HepG2 (cell line): ENCODE measurements around the gene DLX4. TPM values are rescaled to one million over a fixed set of nuclear protein-coding genes. Genes with fewer than 3 reads are reported as not detected.

Experiments used
- CENPT ChIP-seq: sonication (generic); formaldehyde crosslinking; IDR thresholded peaks from 2 replicates; pipeline ENCODE4 v1.8.0; 2022; ENCODE audit warnings: low read depth, mild to moderate bottlenecking, moderate library complexity, missing genetic modification reagents
- FOSL1 ChIP-seq: sonication (generic); formaldehyde crosslinking; IDR thresholded peaks from 2 replicates; pipeline ENCODE4 v1.9.0; 2021; ENCODE audit warnings: missing genetic modification reagents, borderline replicate concordance
- FOXJ3 ChIP-seq: sonication (generic); formaldehyde crosslinking; IDR thresholded peaks from 2 replicates; pipeline ENCODE4 v1.4.0; 2020; ENCODE audit warnings: missing genetic modification reagents, mild to moderate bottlenecking, borderline replicate concordance
- IKZF5 ChIP-seq: IDR thresholded peaks from 2 replicates; pipeline ENCODE4 v1.6.1; 2018; ENCODE audit warnings: missing genetic modification reagents, mild to moderate bottlenecking, missing compliant biosample characterization
- MEIS2 ChIP-seq: sonication (generic); formaldehyde crosslinking; IDR thresholded peaks from 2 replicates; pipeline ENCODE4 v1.9.0; 2021; ENCODE audit warnings: mild to moderate bottlenecking, missing genetic modification reagents
- MXD3 ChIP-seq: IDR thresholded peaks from 2 replicates; pipeline ENCODE4 v1.6.1; 2016; ENCODE audit warnings: mild to moderate bottlenecking, missing biosample characterization, missing genetic modification reagents
- PRMT3 ChIP-seq: sonication (generic); formaldehyde crosslinking; IDR thresholded peaks from 2 replicates; pipeline ENCODE4 v1.8.1; 2022; ENCODE audit warnings: low read depth, mild to moderate bottlenecking, moderate library complexity, missing genetic modification reagents, borderline replicate concordance
- SIN3A ChIP-seq: IDR thresholded peaks from 2 replicates; pipeline ENCODE4 v1.6.1; 2011; ENCODE audit warnings: low read depth, mild to moderate bottlenecking, control low read depth, low read length, borderline replicate concordance
- SMAD3 ChIP-seq: sonication (generic); formaldehyde crosslinking; IDR thresholded peaks from 2 replicates; pipeline ENCODE4 v1.4.0; 2020; ENCODE audit warnings: missing genetic modification reagents
- SMYD3 ChIP-seq: sonication (generic); formaldehyde crosslinking; IDR thresholded peaks from 2 replicates; pipeline ENCODE4 v1.8.1; 2023; ENCODE audit warnings: mild to moderate bottlenecking, missing genetic modification reagents
- TEF ChIP-seq: sonication (generic); formaldehyde crosslinking; IDR thresholded peaks from 2 replicates; pipeline ENCODE4 v1.5.0; 2020; ENCODE audit warnings: missing genetic modification reagents
- THAP8 ChIP-seq: sonication (generic); formaldehyde crosslinking; IDR thresholded peaks from 2 replicates; pipeline ENCODE4 v1.5.1; 2020; ENCODE audit warnings: missing genetic modification reagents, mild to moderate bottlenecking, borderline replicate concordance
- ZFY ChIP-seq: sonication (generic); formaldehyde crosslinking; IDR thresholded peaks from 2 replicates; pipeline ENCODE4 v1.4.0; 2020; ENCODE audit warnings: missing genetic modification reagents
- ZMYM4 ChIP-seq: sonication (generic); formaldehyde crosslinking; IDR thresholded peaks from 2 replicates; pipeline ENCODE4 v1.8.1; 2023; ENCODE audit warnings: mild to moderate bottlenecking, missing genetic modification reagents
- ZNF142 ChIP-seq: sonication (generic); formaldehyde crosslinking; IDR thresholded peaks from 2 replicates; pipeline ENCODE4 v1.4.0; 2020; ENCODE audit warnings: missing genetic modification reagents
- ZNF317 ChIP-seq: sonication (generic); formaldehyde crosslinking; IDR thresholded peaks from 2 replicates; pipeline ENCODE4 v1.5.0; 2020; ENCODE audit warnings: mild to moderate bottlenecking, missing genetic modification reagents
- ZNF414 ChIP-seq: sonication (generic); formaldehyde crosslinking; IDR thresholded peaks from 2 replicates; pipeline ENCODE4 v1.5.0; 2020; ENCODE audit warnings: missing genetic modification reagents
- ZNF510 ChIP-seq: sonication (generic); formaldehyde crosslinking; IDR thresholded peaks from 2 replicates; pipeline ENCODE4 v1.4.0; 2020; ENCODE audit warnings: low read depth, mild to moderate bottlenecking, missing genetic modification reagents
- ZNF570 ChIP-seq: sonication (generic); formaldehyde crosslinking; IDR thresholded peaks from 2 replicates; pipeline ENCODE4 v1.4.0; 2020; ENCODE audit warnings: mild to moderate bottlenecking, missing genetic modification reagents, borderline replicate concordance
- polyA plus RNA-seq, 8 experiments: library from polyadenylated mRNA; depleted of rRNA in 3 of 8; stranded (reverse) in 7 of 8; unstranded in 1 of 8; fragments of >200 nt; fragmentation: Illumina TruSeq in 4 of 8; extraction: Trizol in 4 of 8; gene quantifications; 2 replicates each; pipeline versions ENCODE4 v1.2.1 to v1.2.3, GENCODE V29; 2011 to 2016; ENCODE audit warnings: low read depth in 4 of 8, missing spikeins in 1 of 8, mixed read lengths in 1 of 8; ENCODE audit not compliant: insufficient read depth in 1 of 8
- total RNA-seq, 5 experiments: library from RNA; depleted of rRNA; stranded (reverse); fragments of >200 nt; fragmentation: Illumina TruSeq; extraction: Trizol; gene quantifications; 2 replicates each; pipeline ENCODE4 v1.2.3, GENCODE V29; 2016; ENCODE audit warnings: low read depth in 1 of 5

Gene DLX4
- total and polyA plus RNA-seq, 2 of the 13 experiments (the other 11 are each of a cell fraction or from before 2014, with no cell fraction given): 0.55 to 2.3 TPM

GRCh38 chr17:49997773-49998703 is 29.0 kb downstream of the DLX4 start (continued):
- TF ChIP-seq THAP8 (CRISPR knock-in tag) (no peak), FOXJ3 (CRISPR knock-in tag) (no peak), TEF (CRISPR knock-in tag) (no peak), MEIS2 (CRISPR knock-in tag) (no peak), SMAD3 (CRISPR knock-in tag) (peak; percentile 87), PRMT3 (CRISPR knock-in tag) (no peak), FOSL1 (CRISPR knock-in tag) (no peak), MXD3 (CRISPR knock-in tag) (no peak), ZMYM4 (no peak), ZNF570 (no peak), CENPT (CRISPR knock-in tag) (no peak), ZNF510 (CRISPR knock-in tag) (0 out of 2 replicates have a peak, but pooled peaks have one; percentile 57), ZFY (no peak; the same call in 1 of the 2 replicates), ZNF142 (CRISPR knock-in tag) (0 out of 2 replicates have a peak, but pooled peaks have one; percentile 68), IKZF5 (CRISPR knock-in tag) (peak; percentile 52; the same call in 1 of the 2 replicates), SMYD3 (CRISPR knock-in tag) (no peak), ZNF317 (no peak), SIN3A (no peak), ZNF414 (CRISPR knock-in tag) (no peak; the same call in 1 of the 2 replicates)
